Stimulated activated CD8-positive, alpha-beta memory T cell treated with anti-CD3 and anti-CD28 coated beads, Interleukin-12 subunit alpha, Interleukin-12 subunit beta, amount 100 ng/mL, for 24 hours (primary cell): Measurements from ENCODE around the gene PNRC1.
"Not testable (repeated sequence)": the region's sequence is repeated elsewhere in the genome, so short reads cannot be mapped to it uniquely, and the experiment has no call there.

ENCODE experiments used
- DNase-seq: peaks from one replicate; pipeline ENCODE4 v3.0.0-alpha.2; 2020; ENCODE audit errors: extremely low read depth

Gene PNRC1

DNA sequence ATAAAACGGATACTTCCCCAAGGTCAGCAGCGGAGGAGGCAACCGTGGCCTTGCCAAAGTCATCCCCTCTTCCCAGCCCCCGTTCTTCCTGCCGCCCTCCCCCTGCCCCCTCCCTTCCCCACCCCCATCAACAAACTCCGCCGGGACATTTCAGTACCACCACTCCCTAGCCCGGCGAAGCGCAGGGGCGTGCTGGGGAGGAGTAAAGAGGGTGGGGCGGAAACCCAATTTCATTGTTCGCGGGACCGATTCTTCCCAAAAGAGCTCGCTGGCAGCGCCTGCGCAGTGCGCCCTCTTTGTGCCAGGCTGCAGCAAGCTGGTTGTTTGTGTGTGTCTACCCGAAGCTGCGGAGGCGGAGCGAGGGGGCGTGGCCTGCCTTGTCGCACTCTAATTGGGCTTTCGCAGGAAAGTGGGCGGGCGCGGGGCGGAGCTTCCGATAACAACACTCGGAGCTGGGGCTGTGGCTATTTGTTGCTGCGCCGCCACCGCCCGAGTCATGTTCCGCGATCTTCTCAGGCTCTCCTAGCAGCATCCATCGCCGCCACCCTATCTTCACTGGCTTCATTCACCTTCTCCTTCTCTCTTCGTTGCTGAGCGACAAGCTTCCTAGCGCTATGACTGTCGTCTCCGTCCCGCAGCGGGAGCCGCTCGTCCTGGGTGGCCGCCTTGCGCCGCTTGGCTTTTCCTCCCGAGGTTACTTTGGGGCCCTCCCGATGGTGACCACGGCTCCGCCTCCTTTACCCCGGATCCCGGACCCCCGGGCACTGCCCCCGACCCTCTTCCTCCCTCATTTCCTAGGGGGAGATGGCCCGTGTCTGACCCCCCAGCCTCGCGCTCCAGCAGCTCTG lies at the start of gene PNRC1:
Gene PNRC1, plus strand, starts transcription at position 471 of the 848 bp plus-strand sequence. Its CDS starts 144 bp downstream, at position 615.
- peak; percentile 100 for DNase-seq

GRCh38 chr6:89032599-89032998 lies 48.0 kb upstream of the PNRC1 start:
- no peak for DNase-seq

DNA sequence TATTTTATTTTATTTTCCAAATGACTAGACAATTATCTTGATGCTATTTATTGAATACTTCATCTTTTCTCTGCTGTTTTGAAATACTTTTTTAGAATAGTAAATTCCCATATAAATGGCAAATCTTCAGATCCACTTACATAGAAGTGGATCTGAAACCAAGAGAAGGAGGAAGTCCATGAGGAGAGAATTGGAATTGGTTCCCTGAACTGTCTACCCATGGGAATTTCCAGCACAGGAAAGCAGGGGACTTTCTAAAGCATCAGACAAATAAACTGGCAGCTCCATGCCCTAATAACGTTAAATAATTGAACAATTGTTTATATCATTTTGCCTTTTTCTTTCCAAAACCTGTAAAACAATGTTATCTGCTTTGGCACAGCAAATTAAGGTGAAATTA lies 47.1 kb upstream of the PNRC1 start:
- DNase-seq = no peak

DNA sequence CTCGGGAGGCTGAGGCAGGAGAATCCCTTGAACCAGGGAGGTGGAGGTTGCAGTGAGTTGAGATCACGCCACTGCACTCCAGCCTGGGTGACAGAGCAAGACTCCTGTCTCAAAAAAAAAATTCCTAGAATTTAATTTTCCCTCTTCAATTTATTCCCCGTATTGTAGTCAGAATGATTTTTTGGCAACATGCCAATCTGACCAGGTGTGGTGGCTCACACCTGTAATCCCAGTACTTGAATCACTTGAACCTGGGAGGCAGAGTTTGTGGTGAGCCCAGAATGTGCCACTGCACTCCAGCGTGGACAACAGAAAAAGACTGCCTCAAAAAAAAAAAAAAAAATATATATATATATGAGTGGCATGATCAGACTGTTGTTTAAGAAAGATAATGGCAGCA lies 46.4 kb upstream of the PNRC1 start:
- not testable (repeated sequence) for DNase-seq

DNA sequence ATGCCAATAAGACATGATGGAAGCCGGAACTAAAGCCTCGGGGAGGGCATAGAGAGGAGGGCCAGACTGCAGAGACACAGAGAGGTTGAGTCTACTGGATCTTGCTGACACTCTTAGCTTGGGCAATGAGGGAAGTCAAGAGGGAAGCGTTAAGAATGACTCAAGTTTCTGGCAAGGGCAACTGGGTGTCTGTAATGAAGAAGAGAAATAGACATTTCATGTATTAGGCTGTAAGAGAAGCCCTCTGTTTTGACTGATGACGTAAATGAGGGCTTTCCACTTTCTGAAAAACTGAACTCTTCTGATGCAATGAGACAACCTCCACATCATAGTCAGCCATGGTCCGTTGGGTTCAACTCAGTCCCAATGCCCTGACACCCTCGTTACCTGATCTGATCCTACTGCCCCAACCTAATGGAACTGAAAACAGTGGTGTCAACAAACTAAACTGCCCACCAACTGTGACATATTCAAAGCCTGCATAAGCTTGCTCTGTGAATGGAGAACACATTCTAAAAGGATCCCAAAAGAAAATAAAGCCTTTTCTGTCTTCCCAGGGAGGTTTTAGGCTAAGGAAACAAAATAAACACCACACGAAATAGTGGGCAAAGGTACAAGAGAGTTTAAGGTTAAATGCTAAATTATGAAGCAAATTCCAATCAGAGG lies 45.8 kb upstream of the PNRC1 start:
- DNase-seq = no peak

DNA sequence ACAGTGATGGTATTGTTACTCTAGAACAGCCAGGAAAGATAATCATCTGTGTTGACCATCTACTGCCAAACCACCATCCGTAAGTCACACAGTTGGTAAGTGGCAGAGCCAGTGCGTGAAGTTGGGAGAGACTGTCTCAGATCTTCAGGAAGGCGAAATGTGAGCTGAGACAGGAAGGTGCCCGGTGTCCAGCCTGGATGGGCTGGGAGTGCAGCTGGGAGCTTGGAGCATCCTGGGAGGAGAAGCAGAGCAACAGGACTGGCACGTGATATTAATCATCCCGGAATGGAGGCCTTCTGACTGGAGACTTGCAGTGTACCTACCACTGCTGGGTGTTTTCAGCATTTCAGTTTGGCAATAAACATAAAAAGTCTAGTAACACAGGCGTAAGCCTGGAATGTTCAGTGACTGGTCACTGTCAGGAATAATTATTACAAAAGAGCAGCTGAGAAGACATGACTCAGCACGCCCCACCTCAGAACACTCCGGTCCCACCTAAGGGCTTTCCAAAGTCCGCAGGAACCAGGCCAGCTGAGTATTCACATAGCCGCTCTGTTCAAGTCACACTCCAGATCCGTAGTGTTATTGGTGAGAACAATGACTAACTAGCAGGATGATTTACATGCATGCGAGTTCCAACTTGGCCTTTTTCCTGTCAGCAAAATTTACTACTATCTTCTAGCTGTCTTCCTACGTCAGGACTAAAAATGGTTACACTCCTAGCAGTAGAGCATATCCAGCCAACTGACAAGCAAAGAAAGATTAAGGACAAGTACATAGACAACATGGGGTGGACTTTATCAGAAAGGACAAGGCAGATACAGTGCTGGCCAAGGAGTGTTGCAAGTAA lies 45.1 kb upstream of the PNRC1 start:
- no peak for DNase-seq

- DNase-seq = no peak
Observed at GRCh38 chr6:89037141-89037900, 43.2 kb upstream of the PNRC1 start.

- DNase-seq = not testable (repeated sequence)
Observed at GRCh38 chr6:89037901-89038293, 42.7 kb upstream of the PNRC1 start.

DNA sequence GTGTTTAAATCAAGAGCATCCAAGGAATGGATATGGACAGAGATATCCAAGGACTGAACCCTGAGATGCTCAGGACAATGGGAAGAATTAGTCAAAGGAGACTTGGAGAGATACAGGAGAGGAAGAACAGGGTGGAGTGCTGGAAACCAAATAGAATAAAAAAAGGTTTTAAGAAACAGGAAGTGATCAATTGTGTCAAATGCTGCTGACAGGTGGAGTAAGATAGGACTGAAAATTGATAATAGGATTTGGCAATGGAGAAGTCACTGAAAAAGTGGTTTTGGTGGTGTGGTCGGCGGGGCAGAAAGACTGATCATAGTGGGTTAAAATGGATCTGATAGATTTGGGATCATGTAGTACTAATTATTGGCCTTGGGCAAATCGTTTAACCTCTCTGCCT lies 37.9 kb upstream of the PNRC1 start:
- no peak for DNase-seq

- DNase-seq = no peak
Observed at GRCh38 chr6:89044328-89045010, 36.1 kb upstream of the PNRC1 start.

- no peak for DNase-seq
Observed at GRCh38 chr6:89045011-89045387, 35.6 kb upstream of the PNRC1 start.

- DNase-seq = no peak
Observed at GRCh38 chr6:89045576-89045975, 35.0 kb upstream of the PNRC1 start.

- DNase-seq = no peak
Observed at GRCh38 chr6:89047473-89047872, 33.1 kb upstream of the PNRC1 start.

GRCh38 chr6:89048288-89048923 lies 32.1 kb upstream of the PNRC1 start:
- no peak for DNase-seq

DNA sequence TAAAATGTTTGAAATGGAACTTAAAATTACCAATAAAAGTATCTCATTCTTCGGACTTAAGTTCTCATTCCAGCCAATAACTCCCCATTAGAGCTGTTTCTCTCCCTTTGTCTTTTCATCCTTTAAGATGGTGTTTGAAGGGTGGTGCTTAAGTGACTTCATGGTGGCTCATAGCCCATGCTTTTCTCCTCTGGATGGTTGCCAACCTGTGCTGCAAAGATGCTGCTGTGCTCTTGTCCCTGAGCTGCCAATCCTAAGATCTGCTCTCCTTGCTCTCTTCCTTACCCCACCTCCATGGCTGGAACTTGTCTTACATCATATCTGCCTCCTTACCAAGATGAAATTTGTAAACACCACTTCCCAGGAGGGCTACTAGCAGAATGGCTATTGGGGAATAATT lies 31.6 kb upstream of the PNRC1 start:
- DNase-seq = no peak

- no peak for DNase-seq
Observed at GRCh38 chr6:89050155-89050554, 30.4 kb upstream of the PNRC1 start.

DNA sequence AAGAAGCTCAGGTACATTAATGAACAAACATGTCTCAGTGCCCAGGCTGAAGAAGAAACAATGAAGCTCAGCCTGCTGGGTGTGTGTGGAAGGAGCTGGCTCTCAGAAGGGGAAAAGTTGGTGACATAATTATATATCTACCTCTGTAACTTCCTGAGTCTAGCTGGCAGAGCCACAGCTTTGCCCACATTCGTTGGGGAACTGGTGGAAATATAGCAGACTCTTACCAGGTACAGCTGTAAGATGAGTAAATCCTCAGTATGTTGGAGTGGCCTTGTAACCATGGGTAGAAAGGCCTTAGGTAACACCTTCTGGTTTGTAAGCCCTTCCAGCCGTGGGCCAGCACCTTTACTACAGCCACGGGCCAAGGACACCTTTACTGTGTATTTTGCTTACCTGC lies 29.9 kb upstream of the PNRC1 start:
- DNase-seq = no peak

GRCh38 chr6:89051676-89052075 lies 28.9 kb upstream of the PNRC1 start:
- DNase-seq = no peak

GRCh38 chr6:89054208-89054607 lies 26.3 kb upstream of the PNRC1 start:
- DNase-seq = no peak

DNA sequence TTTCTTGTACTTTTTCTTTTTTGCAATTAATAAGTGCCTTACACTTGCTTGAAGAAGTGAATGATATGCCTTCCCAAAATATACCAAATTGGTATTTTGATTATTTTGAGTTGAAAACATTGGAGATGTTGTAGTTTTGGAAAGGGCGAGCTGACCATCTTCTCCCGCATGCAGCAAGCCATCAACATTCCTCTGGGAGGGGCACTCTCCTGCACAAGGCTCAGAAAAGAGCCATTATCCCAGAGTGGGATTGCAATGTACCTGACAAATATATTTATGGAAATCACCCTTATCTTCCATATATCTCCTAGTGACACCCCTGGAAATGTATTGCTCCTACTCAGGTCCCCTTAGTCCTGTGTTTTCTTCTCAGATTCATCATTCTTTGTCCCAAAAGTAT lies 22.8 kb upstream of the PNRC1 start:
- no peak for DNase-seq

DNA sequence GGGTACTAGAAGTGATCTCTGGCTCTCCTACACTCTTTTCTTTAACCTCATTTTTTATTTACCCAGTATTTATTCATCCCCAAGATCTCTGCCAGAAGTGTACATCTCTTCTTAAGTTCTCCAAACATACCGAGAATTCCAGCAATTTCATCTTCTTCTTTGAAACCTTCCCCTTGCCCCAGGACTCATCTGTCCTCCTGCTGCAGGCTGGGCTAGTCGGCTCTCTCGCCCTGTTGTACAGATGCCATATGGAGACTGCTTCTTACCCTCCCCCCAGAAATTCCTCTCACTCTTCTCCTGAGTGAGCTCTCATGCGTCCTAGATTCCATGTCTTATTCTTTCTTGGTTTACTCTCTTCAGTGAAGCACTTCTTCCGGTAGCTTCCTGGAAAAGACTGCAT lies 21.9 kb upstream of the PNRC1 start:
- DNase-seq = no peak
